GM23248 (cell line): Measurements from ENCODE around the gene FGFBP3. TPM values are rescaled to one million over a fixed set of nuclear protein-coding genes. Genes with fewer than 3 reads are reported as not detected.

Source experiments
- DNase-seq: peaks from one replicate; pipeline ENCODE4 v3.0.0-alpha.2; 2015
- H2AFZ ChIP-seq: fragments of 200-600 bp; sonication (generic); 2 replicates; pipeline ENCODE4 v1.6.1; 2016; ENCODE audit warnings: antibody characterized with exemption
- H3F3A ChIP-seq: fragments of 200-600 bp; sonication (generic); 2 replicates; pipeline ENCODE4 v1.6.1; 2016; ENCODE audit warnings: mild to moderate bottlenecking, antibody characterized with exemption, mixed run types; ENCODE audit not compliant: insufficient read depth
- H3K27ac ChIP-seq: fragments of 200-600 bp; sonication (generic); 2 replicates; pipeline ENCODE4 v1.5.1; 2016; ENCODE audit warnings: mild to moderate bottlenecking
- H3K27me3 ChIP-seq: fragments of 200-600 bp; sonication (generic); replicated peaks from 2 replicates; pipeline ENCODE4 v1.6.1; 2016; ENCODE audit warnings: mild to moderate bottlenecking; ENCODE audit not compliant: insufficient read depth
- H3K36me3 ChIP-seq: fragments of 200-600 bp; sonication (generic); 2 replicates; pipeline ENCODE4 v1.6.1; 2016; ENCODE audit warnings: low read depth, mild to moderate bottlenecking
- H3K4me1 ChIP-seq: fragments of 200-600 bp; sonication (generic); 2 replicates; pipeline ENCODE4 v1.6.1; 2016; ENCODE audit warnings: mild to moderate bottlenecking; ENCODE audit not compliant: insufficient read depth
- H3K4me2 ChIP-seq: fragments of 200-600 bp; sonication (generic); one replicate; pipeline ENCODE4 v1.6.1; 2016; ENCODE audit warnings: mild to moderate bottlenecking; ENCODE audit not compliant: unreplicated experiment
- H3K4me3 ChIP-seq: fragments of 200-600 bp; sonication (generic); 2 replicates; pipeline ENCODE4 v1.5.1; 2016; ENCODE audit warnings: mild to moderate bottlenecking
- H3K79me2 ChIP-seq: fragments of 200-600 bp; sonication (generic); 2 replicates; pipeline ENCODE4 v1.6.1; 2016; ENCODE audit warnings: mild to moderate bottlenecking; ENCODE audit not compliant: insufficient read depth
- H3K9ac ChIP-seq: fragments of 200-600 bp; sonication (generic); 2 replicates; pipeline ENCODE4 v1.6.1; 2016; ENCODE audit warnings: mild to moderate bottlenecking
- H3K9me2 ChIP-seq: fragments of 200-600 bp; sonication (generic); 2 replicates; pipeline ENCODE4 v1.6.1; 2016; ENCODE audit warnings: mixed run types, mild to moderate bottlenecking, moderate library complexity; ENCODE audit not compliant: insufficient read depth
- H3K9me3 ChIP-seq: fragments of 200-600 bp; sonication (generic); one replicate; pipeline ENCODE4 v1.6.1; 2017; ENCODE audit warnings: low read depth
- H4K20me1 ChIP-seq: fragments of 200-600 bp; sonication (generic); 2 replicates; pipeline ENCODE4 v1.6.0; 2016; ENCODE audit not compliant: insufficient read depth
- EZH2 ChIP-seq: fragments of 200-600 bp; sonication (generic); IDR thresholded peaks from 2 replicates; pipeline ENCODE4 v1.6.1; 2018; ENCODE audit warnings: antibody characterized with exemption, mild to moderate bottlenecking; ENCODE audit not compliant: insufficient read depth, poor library complexity, severe bottlenecking
- EZH2phosphoT487 ChIP-seq: fragments of 200-600 bp; sonication (generic); IDR thresholded peaks from 2 replicates; pipeline ENCODE4 v1.6.1; 2018; ENCODE audit warnings: antibody characterized with exemption, moderate library complexity, mild to moderate bottlenecking, low read depth; ENCODE audit not compliant: insufficient read depth
- WGBS, 2 experiments: methylation state at CpG; one replicate each; pipeline ENCODE4 v1.1.6; 2015 to 2017; ENCODE audit warnings: low lambda C conversion rate in 2 of 2, low coverage in 1 of 2; ENCODE audit errors: missing lambda C conversion rate in 2 of 2; 5-methylcytosine and 5-hydroxymethylcytosine counted together
- in situ Hi-C: fragments of 300-500 bp; cut with MboI; formaldehyde crosslinking; loops from 2 replicates; pipeline ENCODE4 v1.15.0; 2020
- polyA plus RNA-seq: library from polyadenylated mRNA; unstranded; fragments of >200 nt; fragmentation: Nextera tagmentation; extraction: Ambion mirVana; gene quantifications from 2 replicates; pipeline ENCODE4 v1.2.1, GENCODE V29; 2016
- total RNA-seq: library from RNA; depleted of rRNA; stranded (reverse); fragments of >200 nt; shearing (Covaris generic); gene quantifications from 2 replicates; pipeline ENCODE4 v1.2.3, GENCODE V29; 2014

Gene FGFBP3
- total and polyA plus RNA-seq, 2 experiments from 2014 or later, result 0.32 to 0.61 TPM

GRCh38 chr10:91908337-91909116, 759 bp downstream of the FGFBP3 start:
- H3K27me3 ChIP-seq, result no peaks in the 10 kb centered on the region
- no peak overlapping the region for H3K27ac ChIP-seq
- H3K9me2 ChIP-seq, result no peaks in the 10 kb centered on the region
- 1 to 3% methylated on average over 52 to 59 of the region's 93 CpGs for WGBS, 2 experiments
- in situ Hi-C loops, result loop anchor here (25.0 kb wide), 1 partner anchor 1021 kb away; no protein-coding TSS in a partner anchor
- peak; percentile 79 for DNase-seq
- peaks cover 5% of the 10 kb centered on the region; the same call in 1 of the 2 replicates for H3K4me1 ChIP-seq
- H2AFZ ChIP-seq, result peak overlapping the region; percentile 87
- H3K4me2 ChIP-seq, result peak overlapping the region; percentile 95
- TF ChIP-seq EZH2phosphoT487, result no peak
- TF ChIP-seq EZH2, result no peak
- no peaks in the 10 kb centered on the region for H3K9me3 ChIP-seq
- H3K9ac ChIP-seq, result peak overlapping the region; percentile 50
- H3K4me3 ChIP-seq, result peak overlapping the region; percentile 75
- H3F3A ChIP-seq, result peaks cover 3% of the 10 kb centered on the region; the same call in 1 of the 2 replicates
- no peaks in the 10 kb centered on the region for H3K36me3 ChIP-seq
- no peaks in the 10 kb centered on the region for H4K20me1 ChIP-seq
- no peaks in the 10 kb centered on the region for H3K79me2 ChIP-seq

GRCh38 chr10:91907914-91908336, 1.4 kb downstream of the FGFBP3 start:
- H3K4me1 ChIP-seq, result peaks cover 5% of the 10 kb centered on the region; the same call in 1 of the 2 replicates
- H3K27me3 ChIP-seq, result no peaks in the 10 kb centered on the region
- no peak for TF ChIP-seq EZH2phosphoT487
- no peak for TF ChIP-seq EZH2
- H3K4me3 ChIP-seq, result peak overlapping the region; percentile 75
- H3F3A ChIP-seq, result 0 out of 2 replicates have a peak, but pooled peaks cover 3% of the 10 kb centered on the region
- DNase-seq, result peak; percentile 10
- H3K9me3 ChIP-seq, result no peaks in the 10 kb centered on the region
- no peak overlapping the region for H3K27ac ChIP-seq
- peak overlapping the region; percentile 87 for H2AFZ ChIP-seq
- H3K36me3 ChIP-seq, result no peaks in the 10 kb centered on the region
- H4K20me1 ChIP-seq, result no peaks in the 10 kb centered on the region
- in situ Hi-C loops, result loop anchor here (25.0 kb wide), 1 partner anchor 1021 kb away; no protein-coding TSS in a partner anchor
- no peaks in the 10 kb centered on the region for H3K79me2 ChIP-seq
- H3K9me2 ChIP-seq, result no peaks in the 10 kb centered on the region
- H3K4me2 ChIP-seq, result peak overlapping the region; percentile 62
- H3K9ac ChIP-seq, result peak overlapping the region; percentile 50
- WGBS, 2 experiments, result 6 to 7% methylated on average over 17 to 18 of the region's 18 CpGs

GRCh38 chr10:91907033-91907594, 2.2 kb downstream of the FGFBP3 start:
- no peak overlapping the region for H3K4me3 ChIP-seq
- H3K4me1 ChIP-seq, result peaks cover 9% of the 10 kb centered on the region; the same call in 1 of the 2 replicates
- no peaks in the 10 kb centered on the region for H3K9me3 ChIP-seq
- no peak for TF ChIP-seq EZH2phosphoT487
- no peak for TF ChIP-seq EZH2
- H4K20me1 ChIP-seq, result no peaks in the 10 kb centered on the region
- no peaks in the 10 kb centered on the region for H3K79me2 ChIP-seq
- peaks cover 10% of the 10 kb centered on the region for H3F3A ChIP-seq
- no peak overlapping the region for H2AFZ ChIP-seq
- in situ Hi-C loops, result loop anchor here (25.0 kb wide), 1 partner anchor 1020 kb away; no protein-coding TSS in a partner anchor
- 44 to 45% methylated on average over 5 of the region's 5 CpGs for WGBS, 2 experiments
- no peak overlapping the region for H3K4me2 ChIP-seq
- no peaks in the 10 kb centered on the region for H3K27me3 ChIP-seq
- H3K27ac ChIP-seq, result no peak overlapping the region
- peak; percentile 65 for DNase-seq
- no peaks in the 10 kb centered on the region for H3K9me2 ChIP-seq
- H3K36me3 ChIP-seq, result no peaks in the 10 kb centered on the region
- no peak overlapping the region for H3K9ac ChIP-seq

GRCh38 chr10:91901784-91902677, 7.3 kb downstream of the FGFBP3 start:
- H3K9ac ChIP-seq, result no peak overlapping the region
- no peaks in the 10 kb centered on the region for H3K27me3 ChIP-seq

More at GRCh38 chr10:91901784-91902677, 7.3 kb downstream of the FGFBP3 start:
- 0 to 1% methylated on average over 2 of the region's 2 CpGs for WGBS, 2 experiments
- Histone ChIP-seq H2AFZ (no peak overlapping the region), H3K4me2 (peak overlapping the region; percentile 30), H3K27ac (peak overlapping the region; percentile 29), H3K4me3 (no peak overlapping the region), H3F3A (peaks cover 20% of the 10 kb centered on the region), H3K9me2 (no peaks in the 10 kb centered on the region), H3K9me3 (no peaks in the 10 kb centered on the region), H3K4me1 (peaks cover 11% of the 10 kb centered on the region), H3K79me2 (no peaks in the 10 kb centered on the region), H3K36me3 (no peaks in the 10 kb centered on the region), H4K20me1 (no peaks in the 10 kb centered on the region)
- in situ Hi-C loops, result loop anchor here (25.0 kb wide), 1 partner anchor 1015 kb away; no protein-coding TSS in a partner anchor
- TF ChIP-seq EZH2 (no peak), EZH2phosphoT487 (no peak)
- peak; percentile 93 for DNase-seq
